LHCN-M2 (cell line): ENCODE results near the gene ATP2C2. TPM values are rescaled to one million over a fixed set of nuclear protein-coding genes. Genes with fewer than 3 reads are reported as not detected.

Experiments used
- DNase-seq: peaks from one replicate; pipeline ENCODE4 v3.0.0-alpha.2; 2012; ENCODE audit warnings: low read depth
- total RNA-seq: library from RNA; depleted of rRNA; stranded (reverse); fragments of >200 nt; gene quantifications from 2 replicates; pipeline ENCODE4 v1.2.3, GENCODE V29; 2014; rRNA removed

The ATP2C2 gene
- total RNA-seq, 1 experiment from 2014 or later: not detected

GRCh38 chr16:84509032-84509950, 141.0 kb downstream of the ATP2C2 start:
- DNase-seq: no peak

- DNase-seq: peak; percentile 74
Observed at GRCh38 chr16:84511180-84511800, 143.0 kb downstream of the ATP2C2 start.

DNA sequence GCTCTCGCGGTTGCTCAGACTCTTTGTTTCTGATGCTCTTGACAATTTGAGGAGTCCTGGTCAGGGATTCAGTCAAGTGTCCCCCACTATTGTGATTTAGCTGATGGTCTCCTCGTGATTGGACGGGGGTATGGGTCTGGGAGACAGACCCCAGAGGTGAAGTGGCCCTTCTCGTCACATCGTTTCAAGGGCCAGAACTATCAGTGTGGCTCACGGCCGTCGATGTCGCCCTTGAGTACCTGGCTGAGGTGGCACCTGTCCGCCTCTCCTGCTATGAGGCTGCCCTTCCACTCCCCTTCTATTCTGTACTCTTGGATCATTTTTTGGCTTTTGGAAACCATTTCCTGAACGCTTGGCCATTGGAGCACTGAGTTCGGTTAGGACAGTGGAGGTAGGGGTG, 143.5 kb downstream of the ATP2C2 start:
- no peak for DNase-seq

GRCh38 chr16:84513123-84513522, 144.8 kb downstream of the ATP2C2 start:
- peak; percentile 7 for DNase-seq

DNA sequence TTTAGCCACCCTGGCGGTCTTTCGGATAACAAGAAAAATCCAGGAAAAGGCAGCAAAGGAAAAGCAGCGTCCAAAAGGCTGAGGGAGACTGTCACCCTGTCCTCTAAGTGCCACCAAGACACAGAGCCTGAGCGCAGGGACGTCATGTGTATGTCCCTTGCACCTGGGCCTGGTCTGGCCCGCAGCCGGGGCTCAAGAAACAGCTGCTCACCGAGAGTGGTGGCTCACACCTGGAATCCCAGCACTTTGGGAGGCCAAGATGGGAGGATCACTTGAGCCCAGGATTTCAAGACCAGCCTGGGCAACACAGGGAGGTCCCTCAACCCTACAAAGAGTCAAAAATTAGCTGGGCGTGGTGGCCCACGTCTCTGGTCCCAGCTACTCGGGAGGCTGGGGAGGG, 145.3 kb downstream of the ATP2C2 start:
- DNase-seq: no peak

Other genes starting within 250 kb of the ATP2C2 start
- gene HSDL1, start 223.4 kb upstream of the ATP2C2 start, total RNA-seq: 34.4 and 36.3 TPM in 2 replicates
- gene DNAAF1, start 223.2 kb upstream of the ATP2C2 start, total RNA-seq: 0.06 TPM in 1 of 2 replicates, not detected in the other
- 26.1 and 30.1 TPM in 2 replicates for gene TAF1C, start 181.5 kb upstream of the ATP2C2 start, total RNA-seq
- gene ADAD2, start 177.4 kb upstream of the ATP2C2 start, total RNA-seq: not detected in 2 replicates
- 0.06 TPM in 1 of 2 replicates, not detected in the other for gene KCNG4, start 128.5 kb upstream of the ATP2C2 start, total RNA-seq
- not detected in 2 replicates for gene WFDC1, start 73.7 kb upstream of the ATP2C2 start, total RNA-seq
- gene MEAK7, start 136.1 kb downstream of the ATP2C2 start, total RNA-seq: 15.3 and 17.2 TPM in 2 replicates
- gene COTL1, start 249.5 kb downstream of the ATP2C2 start, total RNA-seq: 85.8 and 92.1 TPM in 2 replicates